ENCODE measurements around the gene CD1C.

DNA sequence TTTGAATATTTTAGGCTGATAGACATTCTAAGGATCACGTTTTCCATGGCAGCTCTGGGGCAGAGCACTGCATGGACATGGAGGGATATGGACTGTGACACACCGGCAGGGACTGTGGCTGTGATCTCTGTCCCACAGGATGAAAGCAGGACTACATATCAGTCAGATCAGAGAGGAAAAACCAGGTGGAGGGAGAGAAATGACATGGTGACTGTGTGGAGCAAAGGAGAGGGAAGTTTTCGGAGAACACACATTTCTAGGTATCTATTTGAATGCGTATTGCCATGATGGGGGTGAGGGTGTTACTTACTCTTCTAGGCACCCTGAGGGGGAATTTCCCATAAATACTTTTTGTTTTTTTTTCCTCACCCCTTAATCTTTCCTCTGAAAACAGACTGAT lies 3.2 kb upstream of the CD1C start:
- TF ChIP-seq, protein P1, sequence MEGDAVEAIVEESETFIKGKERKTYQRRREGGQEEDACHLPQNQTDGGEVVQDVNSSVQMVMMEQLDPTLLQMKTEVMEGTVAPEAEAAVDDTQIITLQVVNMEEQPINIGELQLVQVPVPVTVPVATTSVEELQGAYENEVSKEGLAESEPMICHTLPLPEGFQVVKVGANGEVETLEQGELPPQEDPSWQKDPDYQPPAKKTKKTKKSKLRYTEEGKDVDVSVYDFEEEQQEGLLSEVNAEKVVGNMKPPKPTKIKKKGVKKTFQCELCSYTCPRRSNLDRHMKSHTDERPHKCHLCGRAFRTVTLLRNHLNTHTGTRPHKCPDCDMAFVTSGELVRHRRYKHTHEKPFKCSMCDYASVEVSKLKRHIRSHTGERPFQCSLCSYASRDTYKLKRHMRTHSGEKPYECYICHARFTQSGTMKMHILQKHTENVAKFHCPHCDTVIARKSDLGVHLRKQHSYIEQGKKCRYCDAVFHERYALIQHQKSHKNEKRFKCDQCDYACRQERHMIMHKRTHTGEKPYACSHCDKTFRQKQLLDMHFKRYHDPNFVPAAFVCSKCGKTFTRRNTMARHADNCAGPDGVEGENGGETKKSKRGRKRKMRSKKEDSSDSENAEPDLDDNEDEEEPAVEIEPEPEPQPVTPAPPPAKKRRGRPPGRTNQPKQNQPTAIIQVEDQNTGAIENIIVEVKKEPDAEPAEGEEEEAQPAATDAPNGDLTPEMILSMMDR (IDR thresholded peaks at IDR 0.05) = no peak
- TF ChIP-seq POLR2AphosphoS5 (IDR thresholded peaks at IDR 0.05) = no peak

Measured in prostate gland (tissue), 2 donors.